Measurements from ENCODE around the gene ADAMTSL2.

- TF ChIP-seq CTCF (IDR thresholded peaks at IDR 0.05) (no peak), MAX (IDR thresholded peaks at IDR 0.05; ENCODE audit: low read depth) (no peak), EZH2phosphoT487 (IDR thresholded peaks at IDR 0.05; ENCODE audit: borderline replicate concordance, low read depth) (no peak), TAF1 (IDR thresholded peaks at IDR 0.05; ENCODE audit: borderline replicate concordance, low read depth, low read length) (no peak), FOXJ3 (CRISPR knock-in tag; IDR thresholded peaks at IDR 0.05) (no peak), GABPA (IDR thresholded peaks at IDR 0.05; ENCODE audit: low read depth) (no peak), PBX3 (IDR thresholded peaks at IDR 0.05) (no peak)
Measured at GRCh38 chr9:133584167-133584558, 49.7 kb downstream of the ADAMTSL2 start.

All from SK-N-SH (cell line).